DMS153 (cell line): ENCODE measurements around the gene GIT2.
"Not testable (repeated sequence)": the region's sequence is repeated elsewhere in the genome, so short reads cannot be mapped to it uniquely, and the experiment has no call there.

Experiments used
- DNase-seq: peaks from one replicate; lab custom pipeline; 2025; lab: John Stamatoyannopoulos, UW

The GIT2 gene

DNA sequence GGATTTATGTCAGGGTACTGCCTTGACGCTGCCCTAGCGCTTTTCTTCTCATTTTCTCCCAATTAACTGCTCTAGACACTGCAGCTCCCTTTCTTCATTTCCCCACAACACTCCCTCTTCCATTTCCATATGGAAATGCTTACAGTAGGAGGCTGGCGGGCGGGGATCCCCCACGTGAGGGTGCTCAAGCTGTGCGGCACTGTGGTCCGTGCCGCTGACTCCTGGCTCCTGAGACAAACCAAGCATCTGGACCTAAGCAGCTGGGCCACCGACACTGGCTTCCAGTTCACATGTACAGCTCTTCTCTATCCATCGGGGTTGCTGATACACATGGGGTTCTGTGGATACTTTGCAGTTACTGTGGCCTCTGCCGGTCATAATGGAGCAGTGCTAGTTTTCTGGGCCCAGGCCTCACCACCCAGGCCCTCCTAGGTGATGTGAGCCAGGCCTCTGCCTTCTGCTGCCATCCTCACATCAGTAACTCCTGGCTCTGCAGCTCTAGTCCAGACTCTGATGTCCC lies 75.8 kb downstream of the GIT2 start:
- DNase-seq, result no peak

DNA sequence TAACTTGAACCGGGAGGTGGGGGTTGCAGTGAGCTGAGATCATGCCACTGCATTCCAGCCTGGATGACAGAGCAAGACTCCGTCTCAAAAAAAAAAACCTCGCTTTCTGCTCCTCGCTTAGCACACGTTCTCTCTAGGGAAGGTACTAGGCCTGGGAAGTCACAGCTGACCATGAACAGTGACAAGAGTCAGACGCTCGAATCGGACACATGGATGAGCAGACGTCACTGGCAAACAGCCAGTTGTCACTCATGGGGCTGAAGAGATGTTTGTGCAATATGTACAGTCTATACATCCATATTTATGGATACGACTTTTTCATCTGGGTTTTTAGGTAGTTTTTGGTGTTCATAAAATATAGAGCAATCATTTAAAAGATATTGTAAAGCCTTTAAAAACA lies 76.7 kb downstream of the GIT2 start:
- DNase-seq, result no peak

DNA sequence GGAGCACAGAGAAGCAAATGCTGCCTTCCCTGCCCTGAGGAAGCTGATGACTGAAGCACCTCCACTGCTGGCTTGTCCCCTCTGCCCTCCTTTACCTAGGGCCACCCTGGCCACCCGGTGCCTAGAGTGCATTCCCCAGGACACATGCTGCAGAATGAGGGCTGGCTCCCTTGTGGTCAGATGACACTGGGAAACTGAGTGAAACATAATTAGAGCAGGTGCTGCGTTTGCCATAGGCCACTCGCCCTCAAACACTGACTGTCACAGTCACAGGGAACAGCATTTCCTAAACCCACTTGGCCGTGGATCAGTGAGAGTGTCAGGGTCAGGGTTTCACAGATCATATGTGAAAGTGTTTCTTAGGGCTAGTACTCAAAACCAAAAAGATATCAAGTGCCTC lies 80.1 kb downstream of the GIT2 start:
- DNase-seq, result no peak

DNA sequence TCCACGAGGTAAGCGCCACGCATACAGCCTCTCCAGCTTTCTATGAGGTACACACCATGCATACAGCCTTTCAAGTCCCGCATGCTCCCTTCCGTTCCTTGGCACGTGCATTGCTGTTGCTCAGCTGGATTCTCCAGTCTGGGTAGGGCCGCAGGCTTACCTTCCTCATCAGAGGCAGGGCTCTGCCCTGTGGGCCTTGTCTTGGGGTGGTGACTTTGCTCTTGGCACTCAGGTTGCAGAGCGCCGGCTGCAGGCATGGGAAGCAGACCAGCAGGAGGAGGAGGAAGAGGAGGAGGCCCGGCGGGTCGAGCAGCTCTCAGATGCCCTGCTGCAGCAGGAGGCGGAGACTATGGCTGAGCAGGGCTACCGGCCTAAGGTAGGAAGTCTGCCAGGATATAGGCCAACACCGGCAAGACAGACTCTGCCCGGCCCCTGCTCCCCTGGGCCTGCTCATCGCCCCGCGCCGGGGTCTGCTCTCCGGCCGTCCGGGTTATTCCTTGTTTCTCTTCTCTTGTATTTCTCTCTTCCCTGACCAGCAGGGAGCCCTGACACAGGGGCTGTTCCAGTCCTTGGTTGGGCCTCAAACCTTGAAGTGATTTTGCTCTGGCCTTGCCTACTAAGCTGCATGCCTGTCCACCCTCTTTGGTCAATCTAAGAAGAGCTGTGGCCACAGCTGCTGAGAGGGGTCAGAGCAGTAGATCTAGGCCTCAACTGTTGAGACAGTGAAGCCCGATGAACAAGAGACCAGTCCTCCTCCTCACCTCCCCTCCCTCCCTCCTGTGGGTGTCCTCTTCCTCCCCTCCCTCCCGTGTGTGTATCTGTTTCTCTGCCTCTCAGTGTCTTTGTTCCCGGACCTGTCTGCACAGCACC lies 80.8 kb downstream of the GIT2 start:
- DNase-seq, result no peak

DNA sequence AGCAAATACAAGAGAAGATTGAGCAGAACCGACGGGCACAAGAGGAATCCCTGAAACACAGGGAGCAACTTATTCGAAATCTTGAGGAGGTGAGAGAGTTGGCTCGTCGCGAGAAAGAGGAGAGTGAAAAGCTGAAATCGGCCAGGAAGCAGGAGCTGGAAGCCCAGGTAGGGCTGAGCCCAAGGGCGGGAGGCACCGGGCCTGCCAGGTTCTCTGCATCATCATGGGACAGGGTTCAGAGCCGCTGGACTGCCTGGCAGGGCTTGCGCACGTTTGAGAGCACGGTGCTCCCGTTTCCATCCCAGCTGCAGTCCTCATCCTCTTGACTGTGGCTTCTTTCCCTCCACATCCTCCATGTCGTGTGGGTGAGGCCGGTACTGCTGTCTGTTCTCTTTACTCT lies 81.7 kb downstream of the GIT2 start:
- DNase-seq, result no peak

DNA sequence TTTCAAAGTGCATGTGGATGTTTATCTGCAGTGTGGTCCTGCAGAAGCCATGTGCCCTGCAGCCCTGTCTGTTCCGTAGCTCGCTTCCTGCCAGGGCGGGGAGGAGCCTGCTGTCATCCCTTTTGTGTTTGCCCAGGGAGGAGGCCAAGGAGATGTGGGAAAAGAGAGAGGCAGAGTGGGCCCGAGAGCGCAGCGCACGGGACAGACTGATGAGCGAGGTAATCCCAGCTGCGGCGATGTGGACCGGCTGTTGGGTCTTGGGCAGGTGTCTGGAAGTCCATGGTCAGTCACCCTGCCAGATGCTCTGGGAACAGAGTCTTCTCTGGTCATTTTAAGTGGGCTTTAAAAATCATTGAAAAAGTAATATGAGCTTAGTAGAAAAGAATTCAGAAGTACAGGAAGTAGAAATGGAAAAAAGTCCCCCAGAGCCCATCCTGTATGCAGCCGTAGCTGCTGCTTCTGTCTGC lies 83.3 kb downstream of the GIT2 start:
- no peak for DNase-seq

DNA sequence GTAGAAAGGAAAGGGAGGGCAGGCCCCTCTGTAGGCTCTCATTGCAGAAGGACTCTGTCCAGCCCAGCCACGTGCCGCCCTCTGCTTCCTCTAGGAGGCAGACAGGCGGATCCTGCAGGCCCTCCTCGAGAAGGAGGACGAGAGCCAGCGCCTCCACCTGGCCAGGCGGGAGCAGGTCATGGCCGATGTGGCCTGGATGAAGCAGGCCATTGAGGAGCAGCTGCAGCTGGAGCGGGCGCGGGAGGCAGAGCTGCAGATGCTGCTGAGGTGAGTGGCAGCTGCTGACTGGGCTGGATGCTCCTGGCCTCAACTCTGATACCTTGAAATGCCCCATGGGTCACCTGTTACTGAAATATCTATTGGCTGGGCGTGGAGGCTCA lies 85.2 kb downstream of the GIT2 start:
- no peak for DNase-seq

DNA sequence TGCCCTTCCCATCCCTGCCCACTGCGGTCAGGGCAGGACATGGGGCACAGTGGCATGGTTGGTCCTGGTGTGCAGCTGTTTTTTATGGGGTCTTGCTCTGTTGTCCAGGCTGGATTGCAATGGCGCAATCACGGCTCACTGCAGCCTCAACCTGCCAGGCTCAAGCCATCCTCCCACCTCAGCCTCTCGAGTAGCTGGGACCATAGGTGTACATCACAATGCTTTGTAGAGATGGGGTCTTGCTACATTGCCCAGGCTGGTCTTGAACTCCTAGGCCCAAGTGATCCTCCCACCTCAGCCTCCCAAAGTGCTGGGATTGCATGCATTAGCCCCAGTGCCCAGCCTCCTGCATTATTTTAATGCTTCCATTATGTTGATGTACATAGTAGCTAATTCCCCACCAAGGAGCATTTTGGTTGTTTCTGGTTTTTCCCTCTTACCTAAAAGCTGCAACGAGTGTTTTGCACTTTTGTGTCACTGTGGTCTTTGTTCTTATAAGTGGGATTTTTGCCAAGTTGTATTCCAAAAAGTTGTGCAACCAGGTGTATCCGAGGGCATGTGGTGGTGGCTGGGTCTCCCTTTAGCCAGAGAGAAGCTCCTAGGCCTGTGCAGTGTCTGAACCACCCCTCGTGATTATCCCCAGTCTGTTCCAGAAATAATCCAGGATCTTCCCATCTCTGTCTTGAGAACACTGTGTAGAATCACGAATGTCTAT lies 85.8 kb downstream of the GIT2 start:
- no peak for DNase-seq

DNA sequence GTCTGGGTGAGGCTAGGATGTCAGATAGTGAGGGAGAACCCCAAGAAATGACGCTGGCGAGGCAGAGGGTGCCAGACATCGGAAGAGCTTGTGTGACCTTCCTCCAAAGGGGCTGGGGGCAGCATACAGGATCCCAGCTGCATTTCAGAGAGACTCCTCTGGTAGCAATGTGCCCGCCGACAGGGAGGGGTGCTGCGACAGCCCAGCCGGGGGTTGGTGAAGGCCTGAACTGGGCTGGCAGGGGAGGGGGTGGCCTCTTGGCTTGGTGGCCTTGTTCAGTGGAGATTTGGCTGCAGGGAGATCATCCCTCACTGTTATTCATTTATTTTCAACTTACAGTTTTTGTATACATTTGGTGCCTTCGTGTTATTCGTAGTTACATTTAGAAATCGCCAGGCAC lies 90.9 kb downstream of the GIT2 start:
- DNase-seq, result no peak

DNA sequence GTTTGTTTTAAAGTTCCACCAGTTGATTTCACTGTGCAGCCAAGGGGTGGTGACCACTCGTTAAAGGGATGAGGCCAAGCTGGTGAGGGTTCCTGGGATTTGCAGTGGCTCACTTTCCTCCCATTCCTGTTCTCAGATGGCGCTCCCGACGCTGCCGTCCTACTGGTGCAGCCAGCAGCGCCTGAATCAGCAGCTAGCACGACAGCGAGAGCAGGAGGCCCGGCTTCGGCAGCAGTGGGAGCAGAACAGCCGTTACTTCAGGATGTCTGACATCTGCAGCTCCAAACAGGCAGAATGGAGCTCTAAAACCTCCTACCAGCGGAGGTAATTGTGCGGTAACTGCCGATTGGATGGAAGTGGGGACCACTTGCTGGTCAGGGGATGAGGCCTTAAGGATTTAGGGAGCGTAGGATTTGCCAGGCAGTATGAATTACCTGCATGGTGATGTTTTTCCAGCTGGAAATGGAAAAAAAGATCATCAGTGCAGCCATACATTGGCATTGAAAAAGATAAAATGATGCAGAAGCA lies 93.2 kb downstream of the GIT2 start:
- DNase-seq, result no peak

DNA sequence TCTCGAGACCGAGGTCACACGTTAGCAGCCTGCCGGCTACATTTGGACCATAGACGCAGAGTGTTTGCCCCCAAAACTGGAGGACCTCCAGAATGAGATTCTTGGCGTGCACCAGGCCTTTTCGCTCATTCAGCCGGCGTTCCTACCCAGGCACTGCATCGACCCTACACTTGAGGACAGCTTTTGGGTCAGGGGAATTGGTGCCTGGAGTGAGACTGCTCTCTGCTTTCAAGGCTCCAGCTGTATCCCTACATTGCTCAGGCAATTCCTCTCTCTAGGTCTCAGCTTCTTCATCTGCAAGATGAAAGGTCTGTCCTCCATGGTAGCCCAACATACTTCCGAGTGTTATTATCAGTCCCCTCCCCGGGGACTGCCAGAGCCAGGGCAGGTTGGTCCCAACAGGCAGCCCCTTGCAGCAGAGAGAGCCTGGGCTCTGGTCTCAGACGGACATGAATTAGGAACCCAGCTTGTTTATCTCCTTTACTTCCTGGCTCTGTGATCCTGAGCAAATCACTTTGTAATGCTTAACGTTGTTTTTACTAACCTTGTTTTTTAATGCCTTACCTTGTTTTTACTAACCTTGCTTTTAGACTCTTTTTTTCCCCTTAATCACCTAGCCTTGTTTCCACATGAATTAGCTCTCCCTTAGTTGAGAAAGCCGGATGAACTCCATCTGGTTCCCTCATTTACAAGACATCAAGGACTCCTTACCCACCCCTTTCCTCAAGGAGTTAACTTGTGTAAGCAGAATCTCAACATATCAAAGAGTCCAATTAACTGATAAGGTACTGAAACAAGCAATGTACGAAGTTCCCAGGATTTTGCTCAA lies 95.2 kb downstream of the GIT2 start:
- DNase-seq, result no peak

DNA sequence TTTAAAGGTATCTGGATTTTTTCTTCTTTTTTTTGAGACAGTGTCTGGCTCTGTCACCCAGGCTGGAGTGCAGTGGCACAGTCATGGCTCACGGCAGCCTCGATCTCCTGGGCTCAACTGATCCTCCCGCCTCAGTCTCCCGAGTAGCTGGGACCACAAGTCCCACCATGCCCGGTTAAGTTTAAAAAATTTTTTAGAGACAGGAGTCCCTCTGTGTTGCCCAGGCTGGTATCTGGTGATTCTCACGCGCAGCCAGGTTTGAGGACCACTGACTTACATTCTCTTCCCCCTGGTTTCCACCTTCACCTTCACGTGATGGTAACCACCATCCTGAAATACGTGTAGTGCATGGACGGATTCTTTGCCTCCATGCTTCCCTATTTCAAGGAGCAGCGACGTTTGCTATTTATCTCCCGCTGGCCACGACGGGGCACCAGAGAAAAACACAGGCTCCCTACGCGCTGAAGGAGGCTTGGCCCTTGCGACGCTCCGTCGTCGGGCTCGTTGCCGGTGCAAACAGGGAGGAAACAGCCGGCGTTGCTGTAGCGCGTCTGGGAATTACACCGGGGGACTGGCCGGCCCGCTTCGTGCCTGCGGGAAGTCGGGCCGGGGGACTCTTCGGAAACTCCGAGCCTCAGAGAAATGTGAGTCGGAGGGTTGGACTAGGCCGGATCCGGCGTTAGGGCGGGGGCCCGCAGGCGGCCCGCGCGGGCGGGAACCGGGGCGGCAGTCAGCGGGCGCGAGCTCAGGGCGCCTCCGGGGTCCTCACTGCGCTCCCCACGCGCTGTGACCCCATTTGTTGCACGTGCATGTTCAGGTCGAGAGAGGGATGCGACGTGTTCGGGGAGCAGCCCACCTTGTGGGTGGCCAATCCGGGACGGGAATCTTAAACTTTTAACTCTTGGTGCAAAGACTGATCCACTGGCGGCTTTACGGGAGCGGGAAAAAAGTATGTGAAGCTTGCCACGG lies 96.1 kb downstream of the GIT2 start, which contains the start of gene TCHP:
TSS of gene TCHP (plus strand) at position 492 of the 969 bp plus-strand sequence. CDS start 2,753 bp downstream, outside the sequence.
- DNase-seq, result peak; percentile 72

DNA sequence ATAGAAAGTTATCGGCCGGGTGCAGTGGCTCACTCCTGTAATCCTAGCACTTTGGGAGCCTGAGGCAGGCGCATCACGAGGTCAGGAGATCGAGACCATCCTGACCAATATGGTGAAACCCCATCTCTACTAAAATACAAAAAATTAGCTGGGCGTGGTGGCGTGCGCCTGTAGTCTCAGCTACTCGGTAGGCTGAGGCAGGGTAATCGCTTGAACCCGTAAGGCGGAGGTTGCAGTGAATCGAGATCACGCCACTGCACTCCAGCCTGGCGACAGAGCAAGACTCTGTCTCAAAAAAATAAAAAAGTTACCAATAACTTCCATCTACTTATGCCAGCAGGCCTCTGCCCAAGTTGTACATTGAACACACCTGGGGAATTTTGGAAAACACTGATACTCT lies 96.8 kb downstream of the GIT2 start:
- not testable (repeated sequence) for DNase-seq

DNA sequence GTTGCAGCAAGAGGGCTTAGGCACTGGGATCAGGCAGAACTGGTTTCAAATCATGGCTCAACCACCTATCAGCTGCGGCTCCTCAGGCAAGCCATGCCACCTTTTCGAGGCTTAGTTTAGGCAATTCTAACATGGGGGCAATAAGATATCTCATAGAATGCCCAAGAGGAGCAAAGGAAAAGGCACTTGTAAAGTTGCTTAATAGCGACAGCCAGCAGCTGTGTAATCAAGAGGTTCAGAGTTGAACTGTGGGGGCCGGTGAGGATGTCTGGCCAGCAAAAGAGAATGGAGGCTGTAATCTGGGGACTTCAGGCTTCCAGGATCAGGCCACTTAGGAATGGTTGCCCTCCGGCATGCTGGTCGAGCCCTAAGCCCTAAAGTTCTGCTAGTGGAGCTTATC lies 99.1 kb downstream of the GIT2 start:
- no peak for DNase-seq

DNA sequence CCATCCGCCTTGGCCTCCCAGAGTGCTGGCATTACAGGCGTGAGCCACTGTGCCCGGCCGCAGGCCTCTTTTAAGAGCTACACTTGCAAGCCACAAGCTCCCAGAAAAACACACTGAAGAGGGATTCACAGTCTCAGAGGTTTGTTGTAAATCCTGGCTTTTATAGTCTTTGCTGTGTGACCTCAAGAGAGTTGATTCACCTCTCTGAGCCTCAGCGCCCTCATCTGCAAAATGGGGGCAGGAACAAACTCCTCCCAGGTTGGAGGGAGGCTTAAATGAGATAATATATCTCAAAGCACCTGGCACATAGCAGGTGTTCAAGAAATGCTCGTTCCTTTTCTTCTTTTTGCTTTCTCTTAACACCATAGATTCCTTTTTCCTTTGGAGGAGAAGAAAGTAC lies 100.0 kb downstream of the GIT2 start:
- DNase-seq, result no peak

DNA sequence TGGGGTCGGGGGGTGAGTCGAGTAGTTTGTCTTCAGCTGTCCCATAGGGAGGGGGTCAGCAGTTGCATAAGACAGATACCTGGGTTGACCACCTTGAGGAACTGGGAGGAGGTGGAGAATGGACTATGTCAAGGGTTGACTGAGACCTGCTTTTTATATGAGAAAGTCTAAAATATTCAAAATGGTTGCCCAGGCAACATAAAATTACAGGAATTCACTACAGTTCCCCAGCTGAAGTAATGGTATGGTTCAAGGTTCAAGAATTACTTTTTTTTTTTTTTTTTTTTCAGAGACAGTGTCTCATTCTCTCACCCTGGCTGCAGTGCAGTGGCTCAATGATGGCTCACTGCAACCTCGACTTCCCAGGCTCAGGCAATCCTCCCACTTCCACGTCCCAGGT lies 101.2 kb downstream of the GIT2 start:
- DNase-seq, result no peak

DNA sequence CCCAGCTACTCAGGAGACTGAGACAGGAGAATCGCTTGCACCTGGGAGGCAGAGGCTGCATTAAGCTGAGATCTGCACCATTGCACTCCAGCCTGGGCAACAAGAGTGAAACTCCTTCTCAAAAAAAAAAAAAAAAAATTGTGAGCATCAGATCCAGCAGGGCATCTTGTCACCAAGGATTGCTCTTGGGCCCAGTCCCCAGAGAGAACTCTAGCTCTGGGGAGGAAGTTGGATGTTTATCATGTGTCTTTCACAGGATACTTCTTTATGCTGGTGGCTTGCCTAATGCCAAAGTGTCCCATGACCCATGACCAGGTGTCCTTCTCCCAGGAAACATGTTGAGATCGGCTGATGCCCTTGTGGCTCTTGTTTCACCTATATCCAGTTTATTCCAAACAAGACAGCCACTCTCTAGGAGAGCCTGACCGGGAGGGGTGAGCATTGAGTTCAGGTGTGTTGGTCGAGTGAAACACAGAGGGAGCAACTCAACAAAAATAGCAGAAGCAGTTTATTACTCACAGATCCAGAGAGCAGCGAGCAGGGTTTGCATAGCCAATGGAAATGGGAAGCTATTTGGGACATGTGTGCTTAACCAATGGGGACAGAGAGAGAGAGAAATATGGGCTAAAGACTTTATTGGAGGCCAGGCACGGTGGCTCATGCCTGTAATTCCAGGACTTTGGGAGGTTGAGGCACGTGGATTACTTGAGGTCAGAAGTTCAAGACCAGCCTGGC lies 102.7 kb downstream of the GIT2 start:
- DNase-seq, result no peak

DNA sequence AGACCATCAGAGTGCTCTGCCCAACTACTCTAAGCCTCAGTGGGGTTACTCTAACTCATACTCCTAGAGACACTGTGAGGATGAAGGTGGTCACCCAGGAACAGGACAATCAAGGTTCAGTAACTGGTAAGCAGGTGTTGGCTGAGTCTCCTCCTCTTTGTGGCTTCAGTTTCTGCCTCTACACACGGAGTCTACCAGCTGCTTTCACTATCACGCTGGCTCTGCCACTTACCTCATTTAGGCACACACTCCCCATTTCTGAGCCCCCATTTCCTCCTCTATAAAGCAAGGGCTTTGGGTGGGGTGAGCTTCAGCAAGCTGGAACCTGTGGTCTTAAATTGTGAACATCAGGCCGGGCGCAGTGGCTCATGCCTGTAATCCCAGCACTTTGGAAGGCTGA lies 103.4 kb downstream of the GIT2 start:
- no peak for DNase-seq

DNA sequence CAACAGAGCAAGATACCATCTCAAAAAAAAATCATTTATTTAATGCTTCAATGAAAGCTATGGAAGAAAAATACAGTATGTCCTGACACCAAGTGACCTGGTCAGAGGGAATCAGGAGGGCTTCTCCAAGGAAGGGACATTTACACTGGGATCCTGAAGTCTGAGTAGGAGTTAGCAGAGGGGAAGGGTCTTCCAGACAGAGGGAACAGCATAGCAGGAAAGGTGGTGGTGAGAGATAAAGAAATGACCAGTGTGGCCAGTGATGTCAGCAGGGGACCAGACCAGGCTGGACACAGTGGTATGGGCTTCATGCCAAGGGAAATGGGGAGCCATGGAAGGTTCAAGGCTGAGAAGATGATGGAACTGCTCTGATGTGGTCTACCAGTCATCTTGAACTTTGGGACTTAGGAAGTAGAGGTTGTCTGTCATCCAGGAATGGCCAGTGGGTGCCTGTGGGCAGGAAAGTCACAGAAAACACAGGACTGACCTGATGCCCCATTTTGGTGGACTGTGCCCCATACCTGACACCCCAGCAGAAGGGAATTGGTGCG lies 103.9 kb downstream of the GIT2 start:
- no peak for DNase-seq

DNA sequence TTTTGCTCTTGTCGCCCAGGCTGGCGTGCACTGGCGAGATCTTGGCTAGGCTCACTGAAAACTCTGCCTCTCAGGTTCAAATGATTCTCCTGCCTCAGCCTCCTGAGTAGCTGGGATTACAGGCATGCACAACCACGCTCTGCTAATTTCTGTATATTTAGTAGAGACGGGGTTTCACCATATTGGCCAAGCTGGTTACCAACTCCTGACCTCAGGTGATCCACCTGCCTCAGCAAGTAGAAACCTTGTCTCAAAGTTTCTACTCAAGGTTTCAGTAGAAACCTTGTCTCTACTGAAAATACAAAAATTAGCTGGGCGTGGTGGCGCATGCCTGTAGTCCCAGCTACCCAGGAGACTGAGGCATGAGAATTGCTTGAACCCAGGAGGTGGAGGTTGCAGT lies 104.4 kb downstream of the GIT2 start:
- not testable (repeated sequence) for DNase-seq
